GM19043 (cell line): ENCODE results near the gene DDX27.
"Not testable (repeated sequence)": the region's sequence is repeated elsewhere in the genome, so short reads cannot be mapped to it uniquely, and the experiment has no call there.

Experiments
- ATAC-seq: cut with Tn5 transposase; IDR thresholded peaks from one replicate; pipeline ENCODE4 v1.9.1; 2021; ENCODE audit warnings: low read depth; ENCODE audit not compliant: unreplicated experiment

DDX27 gene

GRCh38 chr20:49203746-49204145 is 15.5 kb upstream of the DDX27 start:
- no peak for ATAC-seq

GRCh38 chr20:49207076-49207475 is 12.1 kb upstream of the DDX27 start:
- ATAC-seq: no peak

GRCh38 chr20:49210101-49210756 is 9.0 kb upstream of the DDX27 start:
- ATAC-seq: no peak

DNA sequence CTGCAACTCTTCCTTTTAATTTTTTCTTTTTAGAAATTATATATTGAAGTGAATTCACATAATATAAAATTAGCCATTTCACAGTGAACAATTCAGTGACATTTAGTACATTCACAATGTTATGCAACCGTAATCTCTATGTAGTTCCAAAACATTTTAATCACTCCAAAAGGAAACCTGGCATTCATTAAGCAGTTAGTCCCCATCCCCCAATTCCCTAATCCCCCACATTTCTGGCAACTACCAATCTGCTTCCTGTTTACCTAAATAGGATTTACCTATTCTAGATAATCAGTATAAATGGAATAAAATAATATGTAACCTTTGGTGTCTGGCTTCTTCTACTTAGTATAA is 8.5 kb upstream of the DDX27 start:
- ATAC-seq: no peak

DNA sequence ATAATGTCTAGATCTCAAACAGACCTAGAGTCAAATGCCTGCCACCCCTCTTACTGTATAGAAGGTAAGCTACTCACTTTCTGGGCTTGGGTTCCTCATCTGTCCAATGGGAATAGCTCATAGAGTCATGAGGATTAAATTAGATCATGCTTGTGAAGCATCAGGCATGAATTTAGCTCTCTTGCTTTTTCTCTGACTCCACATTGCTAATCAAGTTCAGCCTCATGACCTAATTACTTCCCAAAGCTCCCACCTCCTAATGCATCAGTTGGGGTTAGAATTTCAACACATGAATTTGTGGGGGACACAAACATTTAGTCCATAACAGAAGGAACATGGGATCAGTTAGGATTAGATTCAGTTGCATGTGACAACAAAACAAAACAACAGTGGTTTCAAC is 4.6 kb upstream of the DDX27 start:
- ATAC-seq: no peak

DNA sequence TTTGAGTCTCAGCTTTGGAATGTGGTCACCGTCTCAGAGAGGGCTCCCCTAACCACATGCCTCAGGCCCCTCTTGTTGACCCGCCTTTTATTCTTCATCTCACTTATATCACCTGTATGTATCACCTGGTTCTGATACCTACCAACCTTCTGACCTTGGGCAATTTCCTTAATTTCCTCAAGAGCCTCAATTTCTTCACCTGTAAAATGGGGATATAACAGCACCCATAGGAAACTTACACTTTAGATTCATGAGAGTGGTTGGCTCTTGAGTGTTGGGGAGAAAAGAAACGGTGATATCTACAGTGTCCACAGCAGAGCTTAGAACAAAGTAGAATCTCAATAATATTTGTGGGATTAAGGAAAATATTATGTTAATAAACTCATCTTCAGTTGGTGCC is 4.0 kb upstream of the DDX27 start:
- ATAC-seq: no peak

GRCh38 chr20:49216991-49217578 is 2.1 kb upstream of the DDX27 start:
- ATAC-seq: no peak

DNA sequence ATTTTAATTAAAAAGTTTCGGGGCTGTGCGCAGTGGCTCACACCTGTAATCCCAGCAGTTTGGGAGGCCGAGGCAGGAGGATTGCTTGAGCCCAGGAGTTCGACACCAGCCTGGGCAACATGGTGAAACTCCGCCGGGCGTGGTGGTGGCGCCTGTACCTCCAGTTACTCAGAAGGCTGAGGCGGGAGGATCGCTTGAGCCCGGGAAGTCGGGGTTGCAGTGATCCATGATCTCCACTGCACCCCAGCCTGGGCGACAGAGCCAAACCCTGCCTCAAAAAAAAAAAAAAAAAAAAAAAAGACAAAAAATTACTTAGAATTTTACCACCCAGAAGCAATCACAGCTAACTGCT is 501 bp upstream of the DDX27 start:
- ATAC-seq: not testable (repeated sequence)

DNA sequence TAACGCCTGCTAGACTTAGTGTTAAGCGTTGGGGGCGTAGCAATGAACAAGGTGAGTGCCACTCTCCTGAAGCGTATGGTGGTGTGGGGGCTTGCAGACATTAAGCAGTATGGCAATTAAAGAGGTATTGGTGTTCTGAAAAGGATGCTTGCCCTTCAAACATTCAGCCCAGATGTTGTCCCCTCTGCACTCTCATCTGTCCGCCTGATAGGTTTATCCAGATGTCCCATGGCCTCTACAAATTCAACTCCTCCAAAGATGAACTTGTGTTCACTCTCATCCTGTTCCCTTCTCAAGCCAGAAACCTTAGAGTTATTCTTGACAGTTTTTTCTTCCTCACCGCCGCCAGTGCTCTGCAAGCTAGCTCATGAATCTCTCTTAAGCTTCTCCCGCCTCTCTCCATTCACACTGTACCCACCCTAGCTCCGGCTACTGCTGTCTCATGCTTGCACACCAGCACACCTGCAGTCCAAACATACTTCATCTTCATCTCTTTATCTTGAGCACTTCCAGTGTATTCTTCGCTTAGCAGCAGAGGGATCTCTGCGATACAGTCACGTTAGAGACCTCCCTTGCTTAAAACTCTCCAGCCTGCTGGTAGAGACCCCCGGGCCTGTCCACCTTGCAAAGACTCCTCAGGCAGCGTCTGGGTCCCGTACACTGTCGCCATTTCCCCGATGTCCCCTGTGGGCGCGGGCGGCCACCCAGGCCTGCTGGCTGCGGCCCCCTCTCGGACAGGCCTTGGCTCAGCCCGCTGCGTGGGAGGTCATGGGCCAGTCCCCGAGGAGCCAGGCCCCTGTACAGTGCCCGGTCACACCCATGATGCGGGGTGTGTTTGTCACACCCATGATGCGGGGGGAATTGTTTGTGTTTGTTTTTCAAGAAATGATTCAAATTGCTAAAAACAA is 962 bp downstream of the DDX27 start:
- ATAC-seq: no peak

DNA sequence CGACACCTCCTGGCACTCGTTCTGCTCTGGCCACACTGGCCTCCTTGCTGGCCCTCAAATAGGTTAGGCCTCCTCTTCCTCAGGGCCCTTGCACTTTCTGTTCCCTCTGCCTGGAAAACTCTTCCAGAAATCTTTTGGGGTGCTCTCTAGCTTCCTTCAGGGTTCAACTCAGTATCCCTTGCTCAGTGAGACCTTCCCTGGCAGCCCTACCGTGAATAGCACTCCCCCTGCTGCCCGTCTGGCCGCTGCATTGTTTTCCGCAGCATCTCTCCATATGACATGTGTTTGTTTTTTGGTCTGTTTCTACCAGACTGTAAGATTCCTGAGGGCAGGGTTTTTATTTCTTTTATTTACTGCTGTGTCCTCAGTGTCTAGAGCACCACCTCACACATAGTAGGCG is 6.7 kb downstream of the DDX27 start:
- no peak for ATAC-seq

GRCh38 chr20:49228676-49229075 is 9.5 kb downstream of the DDX27 start:
- ATAC-seq: no peak

- no peak for ATAC-seq
These were observed 10.2 kb downstream of the DDX27 start for GRCh38 chr20:49229381-49229780.

DNA sequence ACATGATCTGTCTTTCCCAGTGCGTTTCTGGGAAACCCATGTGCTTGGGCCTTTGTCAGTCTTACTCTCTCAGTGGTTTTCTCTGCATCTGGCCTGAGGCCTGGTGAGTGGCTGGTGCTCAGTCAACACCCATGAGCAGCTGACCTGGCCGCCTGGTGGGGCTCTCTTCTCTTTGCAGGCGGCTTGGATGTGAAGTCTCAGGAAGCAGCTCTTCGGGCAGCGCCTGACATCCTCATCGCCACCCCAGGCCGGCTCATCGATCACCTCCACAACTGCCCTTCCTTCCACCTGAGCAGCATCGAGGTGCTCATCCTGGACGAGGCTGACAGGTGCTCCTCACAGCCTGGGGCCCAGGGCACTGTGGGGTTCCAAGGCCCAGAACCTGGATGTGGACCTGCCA is 10.8 kb downstream of the DDX27 start:
- ATAC-seq: no peak

- no peak for ATAC-seq
These were observed 11.4 kb downstream of the DDX27 start for GRCh38 chr20:49230561-49231133.

DNA sequence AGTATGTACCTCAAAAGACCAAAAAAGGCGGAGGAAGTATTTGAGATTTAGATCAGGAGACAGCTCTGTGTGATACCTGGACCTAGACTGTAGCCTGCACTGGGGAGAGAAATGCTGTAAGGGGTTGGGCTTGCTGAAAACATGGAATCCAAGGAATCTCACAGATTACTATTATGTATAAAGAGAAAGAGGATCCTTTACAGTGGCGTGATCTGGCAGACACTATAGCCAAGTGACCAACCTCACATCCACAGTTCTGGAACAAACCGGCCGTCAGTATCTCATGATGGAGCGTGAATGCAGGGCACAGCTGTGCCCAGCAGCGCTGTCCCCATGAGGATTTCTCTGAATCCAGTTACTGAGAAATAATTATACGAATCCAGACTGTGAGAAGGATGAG is 12.3 kb downstream of the DDX27 start:
- no peak for ATAC-seq

- no peak for ATAC-seq
These were observed 14.0 kb downstream of the DDX27 start for GRCh38 chr20:49233226-49233625.

DNA sequence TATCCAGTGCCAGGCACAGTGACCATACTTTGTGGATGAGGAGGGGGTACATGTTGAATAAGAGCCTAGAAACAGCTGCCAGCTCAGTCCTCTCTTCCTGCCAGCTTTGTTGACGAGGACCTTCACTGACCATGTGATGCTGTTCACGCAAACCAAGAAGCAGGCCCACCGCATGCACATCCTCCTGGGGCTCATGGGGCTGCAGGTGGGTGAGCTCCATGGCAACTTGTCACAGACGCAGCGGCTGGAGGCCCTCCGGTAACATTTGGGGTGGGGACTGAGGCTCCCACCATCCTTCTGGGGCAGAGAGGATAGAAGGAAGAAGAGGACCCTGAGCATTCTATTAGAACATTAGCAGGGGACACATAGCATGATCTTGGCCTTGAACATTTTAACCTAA is 15.6 kb downstream of the DDX27 start:
- no peak for ATAC-seq

DNA sequence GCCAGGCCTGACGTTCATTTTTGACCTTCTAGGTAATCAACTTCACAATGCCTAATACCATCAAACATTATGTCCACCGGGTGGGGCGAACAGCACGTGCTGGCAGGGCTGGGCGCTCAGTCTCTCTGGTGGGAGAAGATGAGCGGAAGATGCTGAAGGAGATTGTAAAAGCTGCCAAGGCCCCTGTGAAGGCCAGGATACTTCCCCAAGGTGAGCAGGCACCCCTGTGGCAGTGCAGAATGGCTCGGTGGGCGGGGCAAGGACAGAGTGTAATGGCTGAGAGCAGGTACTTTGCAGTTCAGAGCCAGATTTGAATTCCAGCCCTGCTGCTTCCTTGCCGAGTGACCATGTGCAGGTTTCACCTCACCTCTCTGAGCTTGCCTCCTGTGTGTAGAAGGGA is 17.1 kb downstream of the DDX27 start:
- no peak for ATAC-seq

GRCh38 chr20:49237531-49237930 is 18.3 kb downstream of the DDX27 start:
- no peak for ATAC-seq

DNA sequence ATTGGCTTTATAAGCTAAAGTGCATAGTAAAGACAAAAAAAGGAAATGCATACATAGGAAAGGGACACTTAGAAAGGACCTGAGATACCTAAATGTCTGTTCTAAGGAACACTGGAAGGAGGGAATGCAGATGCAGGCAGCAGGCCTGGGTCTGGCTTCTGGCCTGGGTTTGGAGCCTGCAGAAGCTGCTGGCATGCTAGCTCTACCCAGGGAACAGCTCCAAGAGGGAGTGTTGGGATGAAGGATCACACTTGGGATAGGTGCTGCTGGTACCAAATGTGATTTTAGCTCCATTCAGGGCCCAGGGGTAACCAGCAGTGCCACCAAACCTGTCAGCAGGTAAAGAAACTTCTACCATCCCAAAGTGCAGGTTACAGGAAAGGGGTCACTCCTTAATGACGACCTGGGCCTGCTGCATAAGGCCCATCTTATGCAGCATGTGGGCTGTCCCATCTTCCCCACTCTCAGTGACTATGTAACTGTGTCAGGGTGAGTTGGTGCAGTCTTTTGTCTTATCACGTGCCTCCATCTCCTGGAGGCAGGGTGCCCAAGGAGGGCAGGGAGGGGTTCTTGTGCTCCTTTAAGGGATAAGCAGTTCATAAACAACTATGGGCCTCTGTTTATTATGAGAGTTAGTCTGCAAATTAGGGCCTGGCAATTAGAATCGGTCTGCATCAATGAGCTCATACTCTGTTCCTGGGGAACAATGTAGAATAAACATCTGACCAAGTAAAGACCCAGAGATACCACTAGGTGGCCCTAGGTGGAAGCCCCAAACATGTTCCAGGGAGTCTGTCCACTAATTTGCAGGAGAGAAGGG is 26.9 kb downstream of the DDX27 start:
- no peak for ATAC-seq
